Mammary epithelial cell (primary cell): ENCODE data around the gene RGS10.

Experiments
- EZH2 ChIP-seq: IDR thresholded peaks from 2 replicates; pipeline ENCODE4 v1.6.1; 2012; ENCODE audit warnings: low read length, inconsistent platforms, borderline replicate concordance
- TF ChIP-seq, protein P1 (sequence below), 2 donors: IDR thresholded peaks in 1 of 2; conservative IDR thresholded peaks in 1 of 2; 2 replicates each; pipeline ENCODE4 v1.5.1; 2011 to 2012; ENCODE audit warnings: inconsistent platforms in 2 of 2, low read length in 2 of 2, mild to moderate bottlenecking in 2 of 2, control low read depth in 1 of 2, low read depth in 1 of 2; ENCODE audit not compliant: insufficient read depth in 1 of 2; ENCODE audit errors: extremely low read depth in 1 of 2

DNA sequence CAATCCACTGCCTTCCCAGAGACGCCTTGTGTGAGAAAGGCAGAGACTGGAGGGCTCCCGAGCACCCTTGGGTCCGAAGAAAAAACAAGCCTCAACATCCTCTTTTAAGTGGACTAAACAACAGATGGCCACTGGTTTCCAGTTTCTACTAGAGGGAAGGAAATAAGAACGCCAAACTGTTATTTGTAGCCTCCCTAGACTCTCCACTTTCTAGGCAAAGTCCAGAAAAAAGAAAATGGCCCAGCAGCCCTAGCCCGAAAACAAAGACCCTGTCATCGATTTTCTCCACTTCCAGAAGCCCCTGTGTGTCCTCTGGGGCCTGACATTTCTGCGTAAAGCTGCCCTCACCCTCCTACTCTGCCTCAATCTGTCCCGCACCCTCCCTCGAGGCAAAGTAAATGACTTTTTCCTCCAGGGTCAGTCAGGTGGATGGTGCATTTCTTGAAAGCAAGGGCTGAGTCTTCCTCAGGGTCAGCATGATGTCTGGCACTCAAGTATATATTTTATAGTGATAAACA is 6.0 kb downstream of the RGS10 start:
- TF ChIP-seq, protein P1, sequence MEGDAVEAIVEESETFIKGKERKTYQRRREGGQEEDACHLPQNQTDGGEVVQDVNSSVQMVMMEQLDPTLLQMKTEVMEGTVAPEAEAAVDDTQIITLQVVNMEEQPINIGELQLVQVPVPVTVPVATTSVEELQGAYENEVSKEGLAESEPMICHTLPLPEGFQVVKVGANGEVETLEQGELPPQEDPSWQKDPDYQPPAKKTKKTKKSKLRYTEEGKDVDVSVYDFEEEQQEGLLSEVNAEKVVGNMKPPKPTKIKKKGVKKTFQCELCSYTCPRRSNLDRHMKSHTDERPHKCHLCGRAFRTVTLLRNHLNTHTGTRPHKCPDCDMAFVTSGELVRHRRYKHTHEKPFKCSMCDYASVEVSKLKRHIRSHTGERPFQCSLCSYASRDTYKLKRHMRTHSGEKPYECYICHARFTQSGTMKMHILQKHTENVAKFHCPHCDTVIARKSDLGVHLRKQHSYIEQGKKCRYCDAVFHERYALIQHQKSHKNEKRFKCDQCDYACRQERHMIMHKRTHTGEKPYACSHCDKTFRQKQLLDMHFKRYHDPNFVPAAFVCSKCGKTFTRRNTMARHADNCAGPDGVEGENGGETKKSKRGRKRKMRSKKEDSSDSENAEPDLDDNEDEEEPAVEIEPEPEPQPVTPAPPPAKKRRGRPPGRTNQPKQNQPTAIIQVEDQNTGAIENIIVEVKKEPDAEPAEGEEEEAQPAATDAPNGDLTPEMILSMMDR (conservative IDR thresholded peaks at IDR 0.05 in 1 of 2, IDR thresholded peaks at IDR 0.05 in 1 of 2; ENCODE audit: extremely low read depth in 1 of 2, insufficient read depth in 1 of 2, low read depth in 1 of 2, low read length in 2 of 2) = no peak
- TF ChIP-seq EZH2 = no peak
